Activated CD4-positive, alpha-beta T cell treated with anti-CD3 and anti-CD28 coated beads for 24 hours (primary cell): ENCODE data around the gene COQ10B.
"Not testable (repeated sequence)": the region's sequence is repeated elsewhere in the genome, so short reads cannot be mapped to it uniquely, and the experiment has no call there.

ENCODE experiments used
- DNase-seq, 2 donors: peaks; one replicate each; pipeline ENCODE4 v3.0.0-alpha.2; 2020; ENCODE audit warnings: low read depth in 2 of 2

The COQ10B gene

DNA sequence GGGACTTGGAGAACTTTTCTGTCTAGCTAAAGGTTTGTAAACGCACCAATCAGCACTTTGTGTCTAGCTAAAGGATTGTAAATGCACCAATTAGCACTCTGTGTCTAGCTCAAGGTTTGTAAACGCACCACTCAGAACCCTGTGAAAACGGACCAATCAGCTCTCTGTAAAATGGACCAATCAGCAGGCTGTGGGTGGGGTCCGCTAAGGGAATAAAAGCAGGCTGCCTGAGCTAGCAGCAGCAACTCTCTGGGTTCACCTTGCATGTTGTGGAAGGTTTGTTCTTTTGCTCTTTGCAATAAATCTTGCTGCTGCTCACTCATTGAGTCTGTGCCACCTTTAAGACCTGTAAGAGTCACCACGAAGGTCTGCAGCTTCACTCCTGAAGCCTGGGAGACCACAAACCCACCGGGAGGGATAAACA is 2.4 kb upstream of the COQ10B start:
- not testable (repeated sequence) for DNase-seq

DNA sequence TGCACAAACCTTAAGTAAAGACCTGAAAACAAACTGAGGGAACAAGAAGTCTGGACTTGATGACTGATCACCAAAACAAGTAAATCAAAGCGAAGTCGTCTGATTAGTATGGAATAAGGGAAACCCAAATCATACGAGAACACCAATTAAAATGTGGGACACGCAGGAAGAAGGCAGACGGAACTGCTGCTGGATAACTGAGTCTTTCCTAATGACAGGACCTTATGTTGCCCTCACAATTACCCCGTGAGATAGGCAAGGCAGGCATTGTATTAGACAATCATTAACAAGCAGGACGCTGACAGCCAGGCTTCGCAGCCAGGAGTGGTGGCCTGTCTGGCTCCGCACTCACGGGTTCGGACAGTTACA is 614 bp upstream of the COQ10B start:
- DNase-seq = no peak

DNA sequence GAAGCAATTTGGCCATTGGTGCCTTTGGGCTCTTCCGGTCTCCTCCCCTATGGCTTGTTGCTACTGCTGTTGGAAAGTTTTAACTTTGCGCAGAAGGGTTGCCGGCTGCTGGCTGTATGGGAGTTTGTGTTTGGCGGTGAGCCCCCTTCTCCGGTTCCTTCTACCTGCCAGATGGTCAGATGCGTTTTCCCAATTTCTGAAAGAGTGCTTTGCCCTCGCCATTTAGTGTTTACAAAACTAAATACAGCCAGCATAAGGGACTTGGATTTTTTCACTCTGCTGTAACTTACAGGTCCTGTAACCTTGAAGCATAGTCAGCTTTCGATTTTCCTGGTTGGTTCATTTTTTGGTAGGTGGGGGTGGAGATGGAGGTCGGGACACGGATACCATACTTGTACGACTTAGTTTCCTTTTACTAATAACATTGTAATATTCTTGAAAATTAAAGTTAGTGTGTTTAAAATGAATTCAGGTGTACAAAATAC is 604 bp downstream of the COQ10B start:
- DNase-seq = no peak

DNA sequence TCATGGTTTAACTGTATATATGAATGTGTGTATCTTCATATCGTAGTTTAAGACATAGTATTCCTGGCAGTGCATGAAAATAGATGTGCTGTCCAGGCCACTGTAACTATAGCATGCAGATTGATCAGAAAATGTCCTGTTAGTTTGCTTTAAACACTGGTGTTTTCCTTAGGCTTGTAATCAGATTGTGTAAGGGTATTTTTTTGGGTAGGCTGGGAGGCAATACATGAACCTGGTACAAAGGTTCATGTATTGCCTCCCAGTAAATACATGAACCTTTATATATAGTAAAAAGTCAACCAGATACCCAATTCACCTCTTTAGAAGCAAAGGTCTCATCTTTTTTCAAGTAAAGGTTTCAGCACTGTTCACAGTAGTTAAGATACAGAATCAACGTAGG is 1.6 kb downstream of the COQ10B start:
- DNase-seq = no peak

DNA sequence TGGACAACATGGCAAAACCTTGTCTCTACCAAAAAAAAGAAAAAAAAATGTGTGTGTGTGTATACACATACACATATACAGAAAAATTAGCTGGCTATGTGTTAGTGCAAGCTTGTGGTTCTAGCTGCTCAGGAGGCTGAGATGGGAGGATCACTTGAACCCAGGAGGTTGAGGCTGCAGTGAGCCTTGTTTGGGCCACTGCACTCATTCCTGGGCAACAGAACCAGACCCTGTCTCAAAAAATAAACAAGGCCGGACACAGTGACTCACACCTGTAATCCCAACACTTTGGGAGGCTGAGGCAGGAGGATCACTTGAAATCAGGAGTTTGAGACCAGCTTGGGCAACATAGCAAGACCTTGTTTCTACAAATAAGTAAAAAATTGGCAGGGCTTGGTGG is 2.1 kb downstream of the COQ10B start:
- DNase-seq = no peak

DNA sequence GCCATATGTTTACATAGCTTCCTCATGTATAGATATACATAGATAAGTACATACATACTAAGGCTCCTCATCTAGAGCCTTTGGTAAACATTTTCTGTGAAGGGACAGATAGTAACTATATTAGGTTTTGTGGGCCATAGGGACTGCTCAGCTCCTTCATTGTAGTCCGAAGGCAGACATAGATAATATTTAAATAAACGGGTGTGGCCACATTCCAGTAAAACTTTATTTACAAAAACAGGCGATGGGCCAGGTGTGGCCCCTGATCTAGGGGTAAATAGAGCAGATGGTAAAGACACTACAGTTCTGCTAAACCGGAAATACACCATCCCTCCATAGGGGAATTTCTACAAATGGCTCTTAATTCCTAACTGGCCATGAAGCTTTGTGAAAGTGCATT is 7.3 kb downstream of the COQ10B start:
- no peak for DNase-seq

DNA sequence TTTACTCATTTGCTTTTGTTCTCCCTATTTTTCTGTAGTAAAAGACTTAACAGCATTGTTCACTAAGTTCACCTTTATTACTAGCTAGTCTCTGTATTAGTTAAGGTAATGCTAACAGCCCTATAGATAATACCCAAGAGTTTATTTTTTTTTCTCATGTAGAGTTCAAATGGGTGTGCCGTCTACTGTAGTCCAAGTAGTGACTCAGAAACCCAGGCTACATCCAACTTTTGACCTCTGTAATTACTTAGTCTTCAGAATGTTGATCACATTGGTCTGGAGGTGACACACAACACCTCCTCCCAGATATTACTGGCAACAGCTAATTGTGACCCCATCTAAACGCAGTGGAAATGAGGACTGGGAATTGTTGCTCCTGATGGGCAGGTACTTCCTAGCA is 7.7 kb downstream of the COQ10B start:
- no peak for DNase-seq

DNA sequence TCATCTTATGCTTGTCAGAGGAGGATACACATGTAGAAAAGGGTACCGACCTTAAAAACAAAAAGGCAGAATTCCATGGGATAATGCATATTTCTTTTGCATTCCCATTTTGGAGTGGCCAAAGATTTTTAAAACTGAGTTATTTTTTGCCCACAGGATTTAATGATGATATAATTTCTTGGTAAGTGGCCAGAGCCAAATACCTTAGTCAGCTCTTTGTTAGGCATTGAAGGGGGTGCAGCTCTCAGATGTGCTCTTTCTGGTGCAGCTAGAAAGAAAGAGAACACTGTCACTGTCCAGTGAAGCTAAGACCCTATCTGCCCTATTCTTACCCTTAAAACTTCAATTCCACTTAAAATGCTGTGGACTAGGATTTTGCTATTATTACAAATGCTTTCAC is 10.8 kb downstream of the COQ10B start:
- DNase-seq = no peak

DNA sequence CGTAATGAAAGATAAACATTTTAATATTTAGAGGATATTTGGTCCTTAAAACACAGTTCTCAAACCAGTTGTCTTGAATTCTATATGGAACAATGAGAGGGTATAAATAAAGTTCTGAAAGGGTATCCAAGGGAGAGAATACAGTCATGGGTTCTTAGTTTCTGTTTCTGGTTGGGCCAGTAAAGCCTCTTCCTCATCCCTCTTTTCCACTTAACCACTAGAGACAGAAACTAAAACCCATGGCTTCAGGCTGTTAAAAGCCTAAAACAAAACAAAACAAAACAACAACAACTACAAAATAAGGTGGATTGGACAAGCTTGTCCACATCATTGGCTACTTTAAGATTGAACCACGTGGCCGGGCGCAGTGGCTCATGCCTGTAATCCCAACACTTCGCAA is 18.8 kb downstream of the COQ10B start:
- no peak for DNase-seq

DNA sequence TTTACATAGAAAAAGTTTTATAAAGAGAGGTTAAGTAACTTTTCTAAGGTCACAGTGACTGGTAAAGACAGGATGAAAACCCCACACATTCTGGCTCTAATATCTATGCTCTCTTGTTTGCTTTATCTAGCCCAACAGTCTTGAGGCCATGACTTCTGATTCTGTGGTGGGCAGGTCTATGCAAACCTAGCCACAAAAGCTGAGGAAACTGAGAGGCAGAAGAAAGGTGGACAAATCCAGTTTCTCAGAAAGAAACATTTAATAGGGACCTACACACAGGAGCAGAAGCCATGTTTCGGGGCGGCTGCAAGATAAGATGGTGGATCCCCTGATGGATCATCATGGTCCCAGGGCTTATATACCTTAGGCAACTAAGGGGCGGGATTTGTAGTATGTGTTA is 24.4 kb downstream of the COQ10B start:
- no peak for DNase-seq

DNA sequence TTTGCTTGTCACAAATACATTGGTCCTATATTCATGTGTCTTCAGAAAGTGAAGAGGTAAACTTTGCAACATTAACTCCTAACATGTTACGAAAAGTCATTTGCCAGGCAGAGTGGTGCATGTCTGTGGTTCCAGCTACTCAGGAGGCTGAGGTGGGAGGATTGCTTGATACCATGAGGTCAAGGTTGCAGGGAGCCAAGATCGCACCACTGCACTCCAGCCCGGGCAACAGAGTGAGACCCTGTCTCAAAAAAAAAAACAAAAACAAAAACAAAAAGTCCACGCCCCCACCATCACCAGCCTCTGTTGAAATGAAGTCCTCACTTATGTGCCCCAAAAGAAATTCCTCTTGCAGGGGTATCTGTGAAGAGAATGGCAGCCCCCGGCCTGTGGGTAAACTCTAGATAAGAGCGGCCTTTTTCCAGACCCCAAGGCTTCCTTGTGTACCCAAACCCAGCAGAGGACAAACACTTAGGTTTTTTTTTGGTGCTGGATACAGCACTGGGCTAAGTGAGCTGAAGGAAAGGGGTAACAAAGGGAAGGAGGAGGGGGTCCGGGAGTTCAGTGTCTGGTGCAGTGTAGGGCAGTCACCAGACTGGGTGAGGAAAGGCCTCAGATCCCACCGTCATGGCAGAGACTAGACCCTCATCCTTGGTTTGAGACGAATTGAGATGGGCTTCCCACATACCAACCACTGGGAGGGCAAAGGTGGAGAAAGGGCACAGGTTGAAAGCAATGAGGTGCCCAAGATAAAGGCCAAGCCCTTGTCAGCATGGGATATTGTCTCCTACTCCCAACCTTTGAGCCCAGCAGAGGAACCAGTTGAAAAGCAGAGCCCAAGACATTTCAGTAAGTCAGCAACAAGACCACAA is 27.0 kb downstream of the COQ10B start:
- DNase-seq = no peak

DNA sequence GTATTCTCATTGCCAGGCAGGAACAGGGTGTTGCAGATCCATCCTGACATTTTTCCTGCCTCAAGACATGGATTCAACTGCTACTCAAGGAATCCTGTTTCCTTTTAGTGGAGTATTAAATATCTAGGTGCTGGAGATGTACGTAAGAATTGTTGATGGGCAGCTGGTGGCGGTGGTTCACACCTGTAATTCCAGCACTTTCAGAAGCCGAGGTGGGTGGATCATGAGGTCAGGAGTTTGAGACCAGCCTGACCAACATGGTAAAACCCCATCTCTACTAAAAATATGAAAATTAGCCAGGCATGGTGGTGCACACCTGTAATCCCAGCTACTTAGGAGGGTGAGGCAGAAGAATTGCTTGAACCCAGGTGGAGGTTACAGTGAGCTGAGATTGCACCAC is 30.9 kb downstream of the COQ10B start:
- not testable (repeated sequence) for DNase-seq

DNA sequence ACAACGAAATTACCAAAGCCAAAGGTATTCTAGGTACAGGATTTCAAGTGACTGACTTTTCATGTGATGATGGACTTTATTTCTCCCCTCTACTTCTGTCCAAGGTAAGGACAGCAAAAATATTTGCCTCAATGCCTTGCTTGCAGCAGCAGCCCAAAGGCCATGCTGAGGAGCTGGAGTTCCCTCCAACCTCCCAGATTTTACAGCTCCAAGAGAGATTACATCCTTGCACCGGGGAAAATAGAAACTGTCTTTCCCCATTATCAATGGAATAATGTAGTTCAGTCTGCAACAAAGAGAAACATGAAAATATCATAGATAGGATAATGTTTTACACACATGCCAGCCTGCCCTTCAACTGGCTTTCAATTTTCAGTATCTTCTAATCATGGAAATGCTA is 32.8 kb downstream of the COQ10B start:
- no peak for DNase-seq

DNA sequence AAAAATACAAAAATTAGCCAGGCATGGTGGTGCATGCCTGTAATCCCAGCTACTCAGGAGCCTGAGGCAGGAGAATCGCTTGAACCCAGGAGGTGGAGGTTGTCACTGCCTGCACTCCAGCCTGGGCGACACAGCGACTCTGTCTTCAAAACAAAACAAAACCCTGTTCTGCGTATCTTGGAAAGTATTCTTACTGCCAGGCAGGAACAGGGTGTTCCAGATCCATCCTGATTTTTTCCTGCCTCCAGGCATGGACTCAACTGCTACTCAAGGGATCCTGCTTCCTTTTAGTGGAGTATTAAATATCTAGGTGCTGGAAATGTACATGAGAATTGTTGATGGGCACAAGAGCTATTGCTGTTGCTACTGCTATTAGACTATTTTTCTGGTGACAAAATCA is 34.0 kb downstream of the COQ10B start:
- DNase-seq = no peak

DNA sequence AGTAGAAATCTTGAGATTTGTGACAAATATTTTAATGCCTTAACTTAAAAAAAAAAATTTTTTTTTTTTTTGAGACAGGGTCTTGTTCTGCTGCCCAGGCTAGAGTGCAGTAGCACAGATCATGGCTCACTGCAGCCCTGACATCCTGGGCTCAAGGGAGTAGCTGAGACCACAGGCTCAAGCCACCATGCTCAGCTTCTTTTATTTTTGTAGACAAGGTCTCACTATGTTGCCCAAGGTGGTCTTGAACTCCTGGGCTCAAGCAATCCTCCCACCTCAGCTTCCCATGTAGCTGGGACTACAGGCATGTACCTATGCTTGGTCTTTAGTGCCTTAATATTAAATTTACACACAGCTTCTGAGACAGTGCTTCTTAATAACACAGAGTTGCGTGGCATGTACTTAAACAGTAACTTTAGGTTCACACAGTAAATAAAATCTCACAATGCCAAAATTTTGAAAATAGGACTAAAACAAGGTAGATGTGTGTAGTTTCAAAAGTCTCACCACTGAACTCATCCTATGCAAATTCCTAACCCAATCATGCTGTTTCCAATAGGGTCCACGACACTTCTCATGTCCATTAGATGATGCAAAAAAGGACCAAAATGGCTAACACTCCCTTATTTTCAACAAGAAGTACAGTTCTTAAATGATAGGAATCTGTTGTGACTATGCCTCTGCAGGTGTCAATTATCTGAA is 42.2 kb downstream of the COQ10B start:
- no peak for DNase-seq

DNA sequence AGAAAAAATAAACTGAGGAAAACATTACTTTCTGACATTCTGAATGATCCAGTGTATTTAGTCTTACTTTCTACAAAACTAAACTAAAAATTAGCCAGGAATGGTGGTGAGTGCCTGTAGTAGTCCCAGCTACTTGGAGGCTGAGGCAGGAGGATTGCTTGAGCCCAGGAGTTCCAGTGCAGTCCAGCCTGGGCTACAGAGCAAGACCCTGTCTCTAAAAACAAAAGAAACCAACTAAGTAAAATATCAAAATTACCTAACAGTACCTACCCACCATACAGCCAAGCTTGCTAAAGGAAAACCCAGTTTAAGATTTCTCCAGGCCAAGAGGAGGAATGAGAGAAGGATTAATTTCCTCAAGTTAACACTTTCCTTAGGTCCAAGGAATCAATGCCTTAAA is 43.3 kb downstream of the COQ10B start:
- DNase-seq = no peak

DNA sequence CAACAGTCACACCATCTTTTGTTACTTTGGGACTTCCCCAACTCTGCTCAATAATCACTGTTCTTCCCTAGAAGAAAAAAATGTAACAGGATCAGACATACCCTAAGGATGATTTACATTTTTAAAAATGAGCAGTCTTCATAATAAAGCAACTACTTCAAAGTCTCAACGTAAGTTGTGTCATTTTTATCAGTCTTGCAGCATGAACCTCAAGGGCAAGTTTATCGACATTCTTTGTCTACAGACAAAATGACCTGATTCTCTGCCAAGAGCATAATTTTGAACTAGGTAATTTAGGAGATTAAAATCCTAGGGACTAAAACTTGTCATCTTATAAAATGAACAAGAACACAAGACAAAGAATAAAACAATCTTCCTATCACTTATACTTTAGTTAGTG is 44.0 kb downstream of the COQ10B start:
- DNase-seq = no peak

DNA sequence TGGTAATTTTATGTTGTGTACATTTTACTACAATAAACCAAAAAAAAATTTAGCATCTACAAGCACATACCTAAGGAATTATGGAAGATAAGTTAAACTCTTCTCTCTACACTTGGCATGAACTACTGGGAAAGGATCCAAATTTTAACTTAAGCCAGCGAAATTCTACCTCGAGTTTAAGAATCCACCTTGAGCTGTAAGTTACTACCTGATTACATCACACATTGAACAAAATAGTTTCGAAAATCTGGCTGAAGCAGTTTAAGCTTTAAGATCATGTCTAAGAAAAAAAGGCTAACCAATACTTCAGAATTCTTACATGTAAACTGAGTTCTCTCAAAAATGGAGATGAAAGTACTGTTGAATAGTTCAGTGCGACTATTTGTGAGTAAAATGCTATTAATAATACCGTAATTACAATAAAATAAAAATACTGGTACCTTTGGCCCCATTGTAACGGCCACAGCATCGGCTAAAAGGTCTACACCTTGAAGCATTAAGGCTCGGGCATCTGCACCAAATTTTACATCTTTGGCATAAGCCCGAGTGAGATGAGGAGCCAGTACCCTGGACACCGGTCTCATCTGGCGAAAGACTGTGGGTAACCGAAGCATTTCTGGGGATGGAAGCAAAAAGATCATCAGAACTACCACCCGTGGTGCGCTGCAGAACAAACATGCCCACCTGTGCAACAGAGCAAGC is 45.0 kb downstream of the COQ10B start:
- no peak for DNase-seq

DNA sequence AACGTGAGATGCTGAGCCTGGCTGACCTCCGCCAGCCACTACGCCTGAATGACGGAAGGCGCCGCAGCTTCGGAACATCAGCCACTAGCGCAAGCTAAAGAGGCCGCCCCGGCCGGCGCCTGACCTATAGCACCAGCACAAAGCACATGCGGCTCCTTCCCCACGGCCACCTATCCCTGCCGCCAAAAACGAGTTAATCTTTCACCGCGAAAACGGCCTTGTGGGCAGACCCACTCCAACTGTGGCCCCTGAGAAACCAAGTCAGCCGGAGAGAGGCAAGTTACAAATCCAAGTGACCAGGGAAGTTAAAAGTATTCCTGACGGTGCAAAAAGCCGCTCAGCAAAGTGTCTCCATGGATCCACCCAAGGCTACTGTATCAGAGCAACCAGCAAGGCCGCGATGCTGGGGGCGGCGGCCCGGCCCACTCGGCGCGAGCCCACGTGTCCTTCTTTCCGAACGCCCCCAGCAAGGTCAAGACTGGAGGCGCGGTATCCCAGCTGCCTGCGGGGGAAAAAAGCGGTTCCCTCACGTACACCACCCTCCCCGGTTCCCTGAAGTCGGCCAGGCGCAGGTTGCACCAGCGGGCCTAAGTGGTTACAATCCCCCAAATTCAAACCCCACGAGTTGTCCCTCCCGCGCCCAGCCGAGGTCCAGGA is 45.7 kb downstream of the COQ10B start:
- peak in 1 of 2 donors; percentile 48 for DNase-seq

DNA sequence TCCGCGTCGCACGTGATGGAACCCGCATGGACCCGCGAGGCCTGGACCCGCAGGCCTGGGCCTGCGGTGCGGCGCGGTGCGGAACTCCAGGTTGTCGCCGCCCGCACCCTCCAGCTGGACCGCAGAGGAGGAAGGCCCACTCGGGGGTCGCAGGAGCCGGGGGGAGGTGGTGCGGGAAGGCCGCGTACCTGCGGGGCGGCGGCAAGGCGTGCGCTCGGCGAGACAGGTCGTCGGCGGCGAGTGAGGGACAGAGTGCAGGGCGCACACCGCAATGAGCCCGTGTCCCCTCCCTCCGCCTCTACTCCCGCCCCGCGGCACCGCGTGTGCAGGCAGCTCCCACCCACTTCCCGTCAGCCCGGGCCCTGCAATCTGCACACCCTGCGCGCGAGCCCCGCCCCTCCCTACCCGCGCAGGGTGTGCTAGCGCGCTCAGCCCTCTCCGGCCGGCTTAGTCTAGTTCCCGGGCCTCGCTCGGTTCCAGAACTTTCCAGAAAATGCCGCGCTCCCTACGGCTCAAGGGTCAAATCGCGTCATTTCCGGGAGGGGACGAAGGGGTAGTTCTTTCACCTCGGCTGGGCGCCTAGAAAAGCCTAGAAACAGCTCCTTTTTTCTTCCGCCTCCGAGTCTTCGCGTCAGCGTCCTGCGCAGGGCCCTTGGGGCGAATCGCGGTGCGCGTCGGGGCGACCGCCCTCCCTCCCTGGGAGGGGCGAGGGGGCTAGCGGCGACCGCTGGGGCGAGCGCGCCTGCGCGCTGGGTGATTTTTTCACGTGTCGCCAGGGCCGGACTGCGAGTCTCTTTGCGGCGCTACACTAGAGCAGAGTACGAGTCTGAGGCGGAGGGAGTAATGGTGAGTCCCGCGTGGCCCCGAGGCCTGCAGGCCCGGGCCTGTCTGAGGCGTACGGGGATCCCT is 46.5 kb downstream of the COQ10B start, which contains the start of the genes HSPD1 and HSPE1:
Gene HSPD1, minus strand, starts transcription at position 247 of the 909 bp plus-strand sequence. CDS start 992 bp downstream, outside the sequence.
Gene HSPE1, plus strand, starts transcription at position 786 of the 909 bp plus-strand sequence. Its CDS starts 58 bp downstream, at position 844.
- peak; percentile 96 to 97 for DNase-seq
